MG63 (cell line): ENCODE data around the gene VAC14. TPM values are rescaled to one million over a fixed set of nuclear protein-coding genes. Genes with fewer than 3 reads are reported as not detected.
A peak's percentile ranks its signal among the peaks of the same experiment; 100 is the strongest.

Source experiments
- DNase-seq: peaks from one replicate; pipeline ENCODE4 v3.0.0-alpha.2; 2020
- H3K27me3 ChIP-seq: fragments of 250-450 bp; sonication (Bioruptor Pico); 2 replicates; pipeline ENCODE4 v1.5.1; 2020; ENCODE audit warnings: mild to moderate bottlenecking, moderate library complexity
- H3K36me3 ChIP-seq: fragments of 250-450 bp; sonication (Bioruptor Pico); 2 replicates; pipeline ENCODE4 v1.5.1; 2020; ENCODE audit warnings: mild to moderate bottlenecking, moderate library complexity
- H3K4me3 ChIP-seq: fragments of 250-450 bp; sonication (Bioruptor Pico); 2 replicates; pipeline ENCODE4 v1.5.1; 2020; ENCODE audit warnings: mild to moderate bottlenecking, moderate library complexity
- H3K9me3 ChIP-seq: fragments of 250-450 bp; sonication (Bioruptor Pico); 2 replicates; pipeline ENCODE4 v1.5.1; 2020; ENCODE audit warnings: mild to moderate bottlenecking, moderate library complexity
- total RNA-seq: library from RNA; depleted of rRNA; stranded (reverse); fragments of >200 nt; shearing (Covaris generic); gene quantifications from 2 replicates; pipeline ENCODE4 v1.2.3, GENCODE V29; 2014; ENCODE audit warnings: low replicate concordance

VAC14 gene
- total RNA-seq, 1 experiment from 2014 or later, result 15.4 TPM

DNA sequence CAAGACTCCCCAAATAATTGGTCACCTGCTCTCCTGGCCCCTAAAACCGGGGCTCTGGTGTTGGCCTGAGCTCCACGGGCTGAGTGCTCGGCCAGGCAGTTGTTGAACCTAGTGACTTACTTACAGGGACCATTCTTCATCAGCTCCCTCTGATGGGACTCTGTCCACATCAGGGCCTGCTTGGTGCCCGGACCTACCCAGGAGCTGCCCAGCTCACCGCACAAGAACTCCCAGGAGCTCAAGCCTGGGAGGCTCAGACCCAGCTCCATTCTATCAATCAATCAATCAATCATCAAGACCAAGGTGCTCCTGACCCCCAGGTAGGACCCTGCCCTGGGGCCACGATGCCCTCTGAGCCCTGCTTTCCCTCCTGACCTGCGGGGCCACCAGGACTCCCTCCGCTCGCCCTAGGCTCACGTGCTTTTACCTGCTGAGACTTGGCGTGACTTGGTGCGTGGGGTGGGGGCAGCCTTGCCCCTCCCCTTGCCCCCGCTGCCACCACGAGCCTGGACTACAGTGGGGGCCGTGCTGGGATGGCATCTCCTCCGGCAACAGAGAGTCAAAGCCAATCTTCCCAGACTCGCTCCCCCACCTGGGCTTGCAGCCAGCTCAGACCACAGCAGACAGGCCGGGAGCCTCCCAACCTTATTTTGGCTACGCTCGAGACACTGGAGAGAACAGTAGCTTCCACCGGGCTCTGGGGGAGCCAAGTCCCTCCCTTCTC lies 138.9 kb downstream of the VAC14 start:
- H3K27me3 ChIP-seq, result no peaks in the 10 kb centered on the region
- no peak for DNase-seq
- H3K4me3 ChIP-seq, result no peak overlapping the region
- H3K9me3 ChIP-seq, result no peaks in the 10 kb centered on the region
- peaks cover 25% of the 10 kb centered on the region for H3K36me3 ChIP-seq

DNA sequence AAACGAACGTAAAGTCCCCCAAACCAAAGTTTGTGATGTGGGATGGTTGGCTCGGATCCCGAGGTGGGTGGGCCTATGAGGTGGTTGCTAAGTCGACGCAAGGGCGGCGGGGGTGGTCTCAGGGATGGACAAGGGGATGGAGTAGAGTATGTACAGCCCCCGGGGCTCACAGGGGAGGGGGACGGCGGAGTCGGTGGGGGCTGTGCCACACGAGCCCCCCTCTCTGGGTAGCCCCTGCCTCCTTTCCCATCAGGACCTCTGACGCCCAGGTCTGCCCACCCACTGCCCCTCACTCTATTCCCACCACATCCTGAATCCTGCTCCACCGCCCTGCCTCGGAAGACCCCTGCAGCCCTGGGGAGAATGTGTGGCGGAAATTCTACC lies 139.4 kb downstream of the VAC14 start:
- Histone ChIP-seq H3K27me3 (no peaks in the 10 kb centered on the region), H3K4me3 (no peak overlapping the region), H3K36me3 (peaks cover 21% of the 10 kb centered on the region), H3K9me3 (no peaks in the 10 kb centered on the region)
- no peak for DNase-seq

GRCh38 chr16:70660672-70661350 lies 140.1 kb downstream of the VAC14 start:
- H3K4me3 ChIP-seq, result no peak overlapping the region
- no peaks in the 10 kb centered on the region for H3K9me3 ChIP-seq
- H3K36me3 ChIP-seq, result peaks cover 15% of the 10 kb centered on the region; the same call in 1 of the 2 replicates
- DNase-seq, result no peak
- H3K27me3 ChIP-seq, result no peaks in the 10 kb centered on the region

DNA sequence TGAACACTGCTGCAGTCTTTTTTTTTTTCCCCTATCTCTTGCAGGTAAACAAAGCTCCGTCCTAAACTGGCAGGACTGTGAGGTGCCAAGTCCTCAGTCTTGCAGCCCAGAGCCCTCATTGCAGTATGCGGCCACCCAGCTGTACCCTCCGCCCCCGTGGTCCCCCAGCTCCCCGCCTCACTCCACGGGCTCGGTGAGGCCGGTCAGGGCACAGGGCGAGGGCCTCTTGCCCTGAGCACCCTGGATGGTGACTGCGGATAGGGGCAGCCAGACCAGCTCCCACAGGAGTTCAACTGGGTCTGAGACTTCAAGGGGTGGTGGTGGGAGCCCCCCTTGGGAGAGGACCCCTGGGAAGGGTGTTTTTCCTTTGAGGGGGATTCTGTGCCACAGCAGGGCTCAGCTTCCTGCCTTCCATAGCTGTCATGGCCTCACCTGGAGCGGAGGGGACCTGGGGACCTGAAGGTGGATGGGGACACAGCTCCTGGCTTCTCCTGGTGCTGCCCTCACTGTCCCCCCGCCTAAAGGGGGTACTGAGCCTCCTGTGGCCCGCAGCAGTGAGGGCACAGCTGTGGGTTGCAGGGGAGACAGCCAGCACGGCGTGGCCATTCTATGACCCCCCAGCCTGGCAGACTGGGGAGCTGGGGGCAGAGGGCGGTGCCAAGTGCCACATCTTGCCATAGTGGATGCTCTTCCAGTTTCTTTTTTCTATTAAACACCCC lies 140.8 kb downstream of the VAC14 start:
- no peak for DNase-seq
- Histone ChIP-seq H3K27me3 (no peaks in the 10 kb centered on the region), H3K36me3 (peaks cover 13% of the 10 kb centered on the region; the same call in 1 of the 2 replicates), H3K9me3 (no peaks in the 10 kb centered on the region), H3K4me3 (no peak overlapping the region)

DNA sequence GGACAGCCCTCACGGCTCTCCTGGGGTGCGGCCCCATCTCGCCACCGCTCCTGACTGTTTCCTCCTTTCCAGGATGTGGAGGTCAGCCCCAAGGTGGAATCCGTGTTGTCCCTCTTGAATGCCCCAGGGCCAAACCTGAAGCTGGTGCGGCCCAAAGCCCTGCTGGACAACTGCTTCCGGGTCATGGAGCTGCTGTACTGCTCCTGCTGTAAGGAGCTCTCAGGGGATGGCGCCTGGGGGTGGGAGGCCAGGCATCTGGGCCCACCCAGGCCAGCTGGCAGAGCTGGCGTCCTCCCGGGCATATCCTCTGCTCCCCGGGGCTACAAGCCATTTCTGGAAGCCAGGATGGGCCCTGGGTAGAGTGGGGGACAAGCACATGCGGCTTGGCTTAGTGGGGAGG lies 141.4 kb downstream of the VAC14 start:
- no peak for DNase-seq
- H3K9me3 ChIP-seq, result no peaks in the 10 kb centered on the region
- peaks cover 8% of the 10 kb centered on the region; the same call in 1 of the 2 replicates for H3K36me3 ChIP-seq
- no peaks in the 10 kb centered on the region for H3K27me3 ChIP-seq
- H3K4me3 ChIP-seq, result no peak overlapping the region

- Histone ChIP-seq H3K4me3 (no peak overlapping the region), H3K27me3 (no peaks in the 10 kb centered on the region), H3K9me3 (no peaks in the 10 kb centered on the region), H3K36me3 (peaks cover 6% of the 10 kb centered on the region; the same call in 1 of the 2 replicates)
- DNase-seq, result no peak
These were observed 142.0 kb downstream of the VAC14 start for GRCh38 chr16:70658921-70659320.

GRCh38 chr16:70657956-70658355 lies 143.0 kb downstream of the VAC14 start:
- Histone ChIP-seq H3K36me3 (0 out of 2 replicates have a peak, but pooled peaks cover 3% of the 10 kb centered on the region), H3K4me3 (no peak overlapping the region), H3K27me3 (no peaks in the 10 kb centered on the region), H3K9me3 (no peaks in the 10 kb centered on the region)
- no peak for DNase-seq

GRCh38 chr16:70656712-70657263 lies 144.2 kb downstream of the VAC14 start:
- H3K36me3 ChIP-seq, result no peaks in the 10 kb centered on the region
- H3K27me3 ChIP-seq, result no peaks in the 10 kb centered on the region
- no peak for DNase-seq
- no peak overlapping the region for H3K4me3 ChIP-seq
- H3K9me3 ChIP-seq, result no peaks in the 10 kb centered on the region

GRCh38 chr16:70656065-70656711 lies 144.8 kb downstream of the VAC14 start:
- no peak overlapping the region for H3K4me3 ChIP-seq
- no peaks in the 10 kb centered on the region for H3K36me3 ChIP-seq
- no peaks in the 10 kb centered on the region for H3K9me3 ChIP-seq
- no peaks in the 10 kb centered on the region for H3K27me3 ChIP-seq
- DNase-seq, result no peak

GRCh38 chr16:70653809-70654771 lies 146.9 kb downstream of the VAC14 start:
- Histone ChIP-seq H3K27me3 (no peaks in the 10 kb centered on the region), H3K9me3 (no peaks in the 10 kb centered on the region), H3K4me3 (no peak overlapping the region), H3K36me3 (no peaks in the 10 kb centered on the region)
- peak; percentile 67 for DNase-seq

GRCh38 chr16:70653406-70653805 lies 147.6 kb downstream of the VAC14 start:
- Histone ChIP-seq H3K9me3 (no peaks in the 10 kb centered on the region), H3K27me3 (no peaks in the 10 kb centered on the region), H3K4me3 (no peak overlapping the region), H3K36me3 (no peaks in the 10 kb centered on the region)
- no peak for DNase-seq

- H3K36me3 ChIP-seq, result no peaks in the 10 kb centered on the region
- H3K4me3 ChIP-seq, result no peak overlapping the region
- no peaks in the 10 kb centered on the region for H3K27me3 ChIP-seq
- H3K9me3 ChIP-seq, result no peaks in the 10 kb centered on the region
- DNase-seq, result no peak
These were observed 148.6 kb downstream of the VAC14 start for GRCh38 chr16:70652322-70652721.

DNA sequence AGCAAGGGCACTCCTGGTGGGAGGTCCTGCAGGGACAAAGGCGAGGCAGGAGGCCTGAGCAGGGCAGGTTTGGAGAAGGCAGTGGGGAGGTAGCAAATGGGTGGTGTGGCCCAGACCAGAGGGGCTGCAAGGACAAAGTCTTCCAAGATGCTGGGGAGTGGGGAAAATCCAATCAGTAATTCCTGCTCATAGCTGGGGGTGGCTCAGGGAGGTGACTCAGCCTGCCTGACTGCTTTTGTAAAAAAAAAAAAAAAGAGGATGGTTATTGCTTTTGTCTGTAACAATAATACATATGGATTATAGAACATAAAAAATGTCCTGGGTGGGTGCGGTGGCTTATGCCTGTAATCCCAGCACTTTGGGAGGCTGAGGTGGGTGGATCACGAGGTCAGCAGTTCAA lies 149.4 kb downstream of the VAC14 start:
- Histone ChIP-seq H3K9me3 (no peaks in the 10 kb centered on the region), H3K36me3 (no peaks in the 10 kb centered on the region), H3K4me3 (no peak overlapping the region), H3K27me3 (no peaks in the 10 kb centered on the region)
- DNase-seq, result no peak

DNA sequence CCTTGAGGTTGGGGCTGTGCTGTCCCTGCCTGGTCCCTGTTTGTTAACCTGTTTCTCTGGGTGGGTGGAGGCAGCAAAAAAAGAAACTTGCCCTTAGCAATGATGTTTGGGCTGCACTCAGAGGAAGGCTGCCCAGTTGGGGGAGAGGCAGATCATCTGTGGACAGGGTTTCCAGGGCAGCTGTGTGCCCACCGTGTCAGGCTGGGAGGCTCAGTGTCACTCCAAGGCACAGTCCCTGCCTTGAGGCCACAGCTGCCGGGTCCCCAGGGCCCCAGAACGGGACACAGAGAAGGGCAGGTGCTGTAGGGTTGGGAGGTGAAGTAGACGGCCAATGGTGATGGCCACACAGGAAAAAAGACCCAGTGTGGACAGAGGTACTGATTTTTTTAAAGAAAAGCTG lies 150.7 kb downstream of the VAC14 start:
- no peaks in the 10 kb centered on the region for H3K9me3 ChIP-seq
- no peak overlapping the region for H3K4me3 ChIP-seq
- no peaks in the 10 kb centered on the region for H3K36me3 ChIP-seq
- no peak for DNase-seq
- H3K27me3 ChIP-seq, result no peaks in the 10 kb centered on the region

DNA sequence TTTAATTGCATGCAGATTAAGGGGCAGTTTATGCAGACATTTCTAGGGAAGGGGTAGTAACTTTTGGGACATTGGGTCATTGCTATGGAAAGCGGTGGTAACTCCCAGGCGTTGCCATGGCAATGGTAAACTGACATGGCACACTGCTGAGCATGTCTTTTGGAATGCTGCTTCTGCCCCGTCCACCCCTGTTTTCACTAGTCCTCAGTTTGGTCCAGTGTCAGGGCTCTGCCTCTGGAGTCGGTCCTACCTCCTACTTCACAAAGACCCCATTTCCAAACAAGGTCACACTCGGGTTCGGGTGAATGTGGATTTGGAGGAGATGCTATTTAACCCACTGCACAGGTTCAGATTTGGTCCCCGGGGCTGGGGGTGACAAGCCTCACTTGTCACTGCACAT lies 151.7 kb downstream of the VAC14 start:
- Histone ChIP-seq H3K9me3 (no peaks in the 10 kb centered on the region), H3K27me3 (no peaks in the 10 kb centered on the region), H3K4me3 (no peak overlapping the region), H3K36me3 (no peaks in the 10 kb centered on the region)
- DNase-seq, result no peak

- Histone ChIP-seq H3K4me3 (no peak overlapping the region), H3K9me3 (no peaks in the 10 kb centered on the region), H3K36me3 (no peaks in the 10 kb centered on the region), H3K27me3 (no peaks in the 10 kb centered on the region)
- no peak for DNase-seq
These were observed 152.4 kb downstream of the VAC14 start for GRCh38 chr16:70648606-70649005.
